HepG2 (cell line): Measurements from ENCODE around the gene BZW1. TPM values are rescaled to one million over a fixed set of nuclear protein-coding genes. Genes with fewer than 3 reads are reported as not detected.
"Not testable (repeated sequence)": the region's sequence is repeated elsewhere in the genome, so short reads cannot be mapped to it uniquely, and the experiment has no call there.

ENCODE experiments used
- ATAC-seq: fragments of 200-7000 bp; cut with Tn5 transposase; 3 replicates; pipeline ENCODE4 v1.9.1; 2020; ENCODE audit warnings: mild to moderate bottlenecking, moderate library complexity
- BruUV-seq: library from RNA; stranded (reverse); fragments of 400-500 nt; replicated peaks from 2 replicates; lab custom pipeline; 2021; lab: Mats Ljungman, UMichigan
- CTCF ChIA-PET: fragments of 300-600 bp; formaldehyde crosslinking; extraction: SDS; loops from one replicate; lab custom pipeline; 2021; ENCODE audit warnings: low total read pairs, inconsistent platforms, low intra/inter-chr PET ratio; lab: Yijun Ruan, JAX
- POLR2A ChIA-PET: fragments of 350-600 bp; sonication (Branson Sonifier 250); formaldehyde crosslinking; loops from one replicate; lab custom pipeline; 2020; ENCODE audit warnings: antibody characterized with exemption, inconsistent platforms; lab: Yijun Ruan, JAX
- DNase-seq: peaks from one replicate; pipeline ENCODE4 v3.0.0-alpha.2; 2015; ENCODE audit warnings: low spot score
- FAIRE-seq: peaks from 3 replicates; lab custom pipeline; 2011; peaks lifted over from hg19 to GRCh38; lab: Jason Lieb, UNC
- H2AFZ ChIP-seq: one replicate; pipeline ENCODE4 v1.6.1; 2011; ENCODE audit warnings: low read length, inconsistent platforms
- H3K27ac ChIP-seq: fragments of 300-600 bp; 3 replicates; pipeline ENCODE4 v1.8.0; 2011; ENCODE audit warnings: mixed run types, mild to moderate bottlenecking, mixed read lengths, low read length, inconsistent platforms; ENCODE audit not compliant: insufficient read depth; ENCODE audit errors: extremely low read length
- H3K27me3 ChIP-seq, 2 experiments: fragments of 200-600 bp in 1 of 2; 2 replicates in 1 of 2; 3 replicates in 1 of 2; pipeline versions ENCODE4 v1.6.0 to v1.8.0; 2011; ENCODE audit warnings: low read length in 2 of 2, mild to moderate bottlenecking in 2 of 2, moderate library complexity in 2 of 2, inconsistent platforms in 1 of 2; ENCODE audit not compliant: insufficient read depth in 2 of 2, control insufficient read depth in 1 of 2
- H3K36me3 ChIP-seq, 2 experiments: fragments of 200-600 bp in 1 of 2; replicated peaks in 1 of 2; 2 replicates in 1 of 2; 3 replicates in 1 of 2; pipeline versions ENCODE4 v1.5.1 to v1.8.0; 2011; ENCODE audit warnings: low read length in 2 of 2, inconsistent platforms in 1 of 2; ENCODE audit not compliant: insufficient read depth in 2 of 2, control insufficient read depth in 1 of 2
- H3K4me1 ChIP-seq: 2 replicates; pipeline ENCODE4 v1.5.1; 2012; ENCODE audit warnings: low read length, inconsistent platforms; ENCODE audit not compliant: insufficient read depth
- H3K4me2 ChIP-seq: 2 replicates; pipeline ENCODE4 v1.6.0; 2011; ENCODE audit warnings: low read depth, low read length, inconsistent platforms
- H3K4me3 ChIP-seq, 3 experiments: fragments of 200-600 bp in 1 of 3; sonication (generic), shearing (Covaris generic) in 1 of 3; replicated peaks in 1 of 3; 2 replicates each; pipeline ENCODE4 v1.5.1; 2011 to 2016; ENCODE audit warnings: low read length in 3 of 3, inconsistent platforms in 2 of 3, low read depth in 2 of 3, mild to moderate bottlenecking in 2 of 3, control low read depth in 1 of 3, mixed read lengths in 1 of 3; ENCODE audit not compliant: insufficient read depth in 1 of 3
- H3K79me2 ChIP-seq: one replicate; pipeline ENCODE4 v1.6.1; 2011; ENCODE audit warnings: low read length, inconsistent platforms; ENCODE audit not compliant: insufficient read depth
- H3K9ac ChIP-seq: 2 replicates; pipeline ENCODE4 v1.6.0; 2011; ENCODE audit warnings: mild to moderate bottlenecking, low read depth, low read length, inconsistent platforms; ENCODE audit not compliant: insufficient read depth
- H3K9me3 ChIP-seq: 2 replicates; pipeline ENCODE4 v1.5.1; 2012; ENCODE audit warnings: mild to moderate bottlenecking, low read length
- H4K20me1 ChIP-seq: 2 replicates; pipeline ENCODE4 v1.6.0; 2011; ENCODE audit warnings: inconsistent platforms, mild to moderate bottlenecking, low read length, moderate library complexity; ENCODE audit not compliant: insufficient read depth
- PAF1 ChIP-seq: IDR thresholded peaks from 2 replicates; pipeline ENCODE4 v1.6.1; 2016; ENCODE audit warnings: missing genetic modification reagents, missing compliant biosample characterization
- POLR2AphosphoS2 ChIP-seq: IDR thresholded peaks from 2 replicates; pipeline ENCODE4 v1.6.1; 2011; ENCODE audit warnings: low read depth, low read length, improper control_type of control experiment
- POLR2AphosphoS5 ChIP-seq: IDR thresholded peaks from 2 replicates; pipeline ENCODE4 v1.6.1; 2012; ENCODE audit warnings: low read depth, low read length
- RBFOX2 ChIP-seq: fragments of 200-400 bp; formaldehyde crosslinking; IDR thresholded peaks from 2 replicates; pipeline ENCODE4 v1.6.1; 2017; ENCODE audit warnings: low read depth, mild to moderate bottlenecking, low read length
- ZC3H4 ChIP-seq: sonication (generic); formaldehyde crosslinking; IDR thresholded peaks from 2 replicates; pipeline ENCODE4 v1.4.0; 2020; ENCODE audit warnings: missing genetic modification reagents, borderline replicate concordance
- WGBS: methylation state at CpG from one replicate; pipeline ENCODE4 v1.1.6; 2017; ENCODE audit warnings: low lambda C conversion rate; 5-methylcytosine and 5-hydroxymethylcytosine counted together
- in situ Hi-C: cut with HindIII; loops from 2 replicates; pipeline ENCODE4 v1.10.0; 2017; ENCODE audit warnings: low pct_unique_long_range_greater_than_20kb; ENCODE audit not compliant: extremely low pct_ligation_motif_present
- intact Hi-C: fragments of 100-400 bp; cut with micrococcal nuclease; formaldehyde crosslinking; loops from one replicate; pipeline ENCODE4 v1.10.0; 2022; ENCODE audit not compliant: unreplicated experiment
- polyA plus RNA-seq, 8 experiments: library from polyadenylated mRNA; depleted of rRNA in 3 of 8; stranded (reverse) in 7 of 8; unstranded in 1 of 8; fragments of >200 nt; fragmentation: Illumina TruSeq in 4 of 8; extraction: Trizol in 4 of 8; gene quantifications; 2 replicates each; pipeline versions ENCODE4 v1.2.1 to v1.2.3, GENCODE V29; 2011 to 2016; ENCODE audit warnings: low read depth in 4 of 8, missing spikeins in 1 of 8, mixed read lengths in 1 of 8; ENCODE audit not compliant: insufficient read depth in 1 of 8
- total RNA-seq, 5 experiments: library from RNA; depleted of rRNA; stranded (reverse); fragments of >200 nt; fragmentation: Illumina TruSeq; extraction: Trizol; gene quantifications; 2 replicates each; pipeline ENCODE4 v1.2.3, GENCODE V29; 2016; ENCODE audit warnings: low read depth in 1 of 5

The BZW1 gene
- total and polyA plus RNA-seq, 2 of the 13 experiments (the other 11 are each of a cell fraction or from before 2014, with no cell fraction given) = 106 to 384 TPM

GRCh38 chr2:200818732-200819131, 7.0 kb downstream of the BZW1 start:
- Histone ChIP-seq H3K4me1 (peaks cover 21% of the 10 kb centered on the region), H3K79me2 (peaks cover 26% of the 10 kb centered on the region), H3K36me3 (peaks cover 35 to 82% of the 10 kb centered on the region in 2 experiments)
- FAIRE-seq, ATAC-seq, H3K4me3 ChIP-seq, H2AFZ ChIP-seq, H3K4me2 ChIP-seq, H3K27ac ChIP-seq, BruUV-seq, H3K9me3 ChIP-seq, H4K20me1 ChIP-seq, intact Hi-C loops, H3K27me3 ChIP-seq, H3K9ac ChIP-seq, DNase-seq, CTCF ChIA-PET: not testable (repeated sequence)
- in situ Hi-C loops = loop anchor here (25.0 kb wide), 1 partner anchor 856 kb away; the partner anchor contains the start of genes MAIP1 and TYW5
- 0 out of 2 replicates have a peak, but pooled peaks have one; percentile 22 for TF ChIP-seq RBFOX2
- WGBS = 97% methylated on average over 3 of the region's 3 CpGs
- POLR2A ChIA-PET = interaction anchor here (1.6 to 4.5 kb wide), 3 partner anchors 9 to 106 kb away, joined by 3 to 15 read pairs (median 7); partner anchors contain the start of gene CLK1

GRCh38 chr2:200820573-200821234, 9.0 kb downstream of the BZW1 start:
- Histone ChIP-seq H4K20me1 (no peaks in the 10 kb centered on the region), H3K79me2 (peaks cover 7% of the 10 kb centered on the region), H3K27me3 (no peaks in the 10 kb centered on the region), H2AFZ (no peak overlapping the region), H3K4me2 (no peak overlapping the region), H3K36me3 (peaks cover 29 to 62% of the 10 kb centered on the region in 2 experiments), H3K4me3 (no peak overlapping the region), H3K9ac (no peak overlapping the region), H3K27ac (no peak overlapping the region), H3K9me3 (no peaks in the 10 kb centered on the region), H3K4me1 (0 out of 2 replicates have a peak, but pooled peaks cover under 1% of the 10 kb centered on the region)
- FAIRE-seq = no peak
- intact Hi-C loops (no loop called here), in situ Hi-C loops (loop anchor here (5.0 to 25.0 kb wide), 2 partner anchors 37 to 858 kb away; partner anchors contain the start of genes MAIP1 and TYW5)
- no TSS peak for BruUV-seq
- DNase-seq = no peak
- TF ChIP-seq POLR2AphosphoS2 = peak; percentile 79; the same call in 1 of the 2 replicates
- 0 out of 2 replicates have a peak, but pooled peaks have one; percentile 27 for TF ChIP-seq PAF1
- TF ChIP-seq POLR2AphosphoS5 = peak; percentile 24; the same call in 1 of the 2 replicates
- TF ChIP-seq ZC3H4 (CRISPR knock-in tag) = no peak
- CTCF ChIA-PET = interaction anchor here (0.9 kb wide), 1 partner anchor 9 kb away, joined by 3 read pairs; no protein-coding TSS in a partner anchor
- peak; percentile 33; the same call in 2 of the 3 replicates for ATAC-seq
- POLR2A ChIA-PET = no interaction called here
- WGBS = 94% methylated on average over 5 of the region's 5 CpGs
